ENCODE measurements around the gene CCSER1.

- TF ChIP-seq CTCF (conservative IDR thresholded peaks at IDR 0.05; ENCODE audit: low read depth in 2 of 2) (no peak), JUNB (IDR thresholded peaks at IDR 0.05; ENCODE audit: unreplicated experiment) (no peak), CREB1 (CRISPR knock-in tag; IDR thresholded peaks at IDR 0.05; ENCODE audit: low read depth) (no peak), NANOG (IDR thresholded peaks at IDR 0.05; ENCODE audit: borderline replicate concordance) (no peak), EZH2phosphoT487 (IDR thresholded peaks at IDR 0.05; ENCODE audit: unreplicated experiment) (no peak), STAT1 (IDR thresholded peaks at IDR 0.05; ENCODE audit: unreplicated experiment) (no peak), POLR2AphosphoS5 (IDR thresholded peaks at IDR 0.05; ENCODE audit: low read depth) (no peak), EZH2 (IDR thresholded peaks at IDR 0.05; ENCODE audit: low read depth, unreplicated experiment) (no peak), ETS1 (IDR thresholded peaks at IDR 0.05) (no peak), REST (IDR thresholded peaks at IDR 0.05; ENCODE audit: unreplicated experiment) (no peak), ZNF462 (CRISPR knock-in tag; IDR thresholded peaks at IDR 0.05) (no peak), ZNF114 (CRISPR knock-in tag; IDR thresholded peaks at IDR 0.05) (no peak), ZNF331 (CRISPR knock-in tag; IDR thresholded peaks at IDR 0.05; ENCODE audit: low read depth) (no peak)
These were observed 1080.3 kb downstream of the CCSER1 start for GRCh38 chr4:91207535-91207934.
